HG03139 (cell line): Measurements from ENCODE around the gene FHIT.

ENCODE experiments used
- ATAC-seq: cut with Tn5 transposase; IDR thresholded peaks from one replicate; pipeline ENCODE4 v1.9.1; 2021; ENCODE audit not compliant: unreplicated experiment

FHIT gene

DNA sequence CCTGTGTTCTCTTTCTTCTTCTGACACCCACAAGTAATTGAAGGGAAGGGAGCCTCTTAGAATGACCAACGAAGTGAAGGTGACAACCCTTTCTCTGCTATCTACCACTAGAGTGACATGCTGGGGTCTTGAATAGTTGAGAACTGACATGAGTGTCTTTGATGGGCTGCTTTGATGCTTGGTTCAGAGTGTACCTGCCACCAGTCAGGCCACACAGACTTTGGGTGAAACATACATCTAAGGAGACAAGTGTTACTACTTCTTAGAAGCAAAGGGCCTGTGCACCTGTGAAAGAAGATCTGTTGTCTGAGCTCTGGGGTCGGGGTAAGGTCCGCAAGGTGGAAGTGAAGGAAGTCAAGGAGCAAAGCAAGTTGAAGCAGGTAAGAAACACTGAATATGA lies 1160.7 kb downstream of the FHIT start:
- ATAC-seq: no peak

- ATAC-seq: peak; percentile 52
Observed at GRCh38 chr3:60086811-60087210, 1164.4 kb downstream of the FHIT start.

DNA sequence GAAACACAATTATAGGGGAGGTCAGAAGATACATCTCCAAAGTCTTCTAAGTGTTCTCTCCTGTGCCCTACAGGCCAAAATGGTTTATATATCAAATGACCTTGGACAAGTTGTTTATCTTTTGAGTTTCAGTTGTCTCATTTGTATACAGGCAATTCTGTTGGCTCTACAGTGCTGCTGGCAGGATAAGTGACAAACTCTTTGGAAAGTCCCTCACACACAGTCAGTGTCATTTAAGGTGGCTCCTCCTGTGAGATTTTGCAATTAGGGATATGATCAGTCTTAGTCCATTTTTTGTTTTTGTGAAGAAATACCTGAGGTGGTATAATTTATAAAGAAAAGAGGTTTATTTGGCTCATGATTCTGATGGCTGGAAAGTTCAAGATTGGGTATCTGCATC lies 1165.6 kb downstream of the FHIT start:
- no peak for ATAC-seq

- peak; percentile 62 for ATAC-seq
Observed at GRCh38 chr3:60081381-60082095, 1169.7 kb downstream of the FHIT start.

GRCh38 chr3:60080648-60081047 lies 1170.6 kb downstream of the FHIT start:
- no peak for ATAC-seq

DNA sequence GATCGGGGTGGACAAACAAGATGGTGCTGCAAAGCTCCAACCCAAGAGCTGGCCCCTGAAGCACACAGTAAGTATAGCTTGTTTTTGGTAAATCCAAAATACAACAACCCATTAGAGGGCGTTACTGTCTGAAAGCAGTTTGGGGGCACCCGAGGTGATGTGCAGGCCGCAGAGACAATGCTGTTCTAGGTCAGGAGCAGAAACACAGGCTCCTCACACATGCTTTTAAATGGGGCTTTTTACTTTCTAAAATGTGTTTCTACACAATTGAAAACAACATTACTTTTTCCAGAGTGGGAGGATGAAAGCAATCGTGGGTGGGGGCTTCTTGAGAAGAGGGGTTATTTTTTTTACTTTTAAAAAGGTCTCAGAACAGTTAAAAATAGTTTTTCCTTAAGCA lies 1172.2 kb downstream of the FHIT start:
- ATAC-seq: no peak

- ATAC-seq: no peak
Observed at GRCh38 chr3:60076331-60076730, 1174.9 kb downstream of the FHIT start.

DNA sequence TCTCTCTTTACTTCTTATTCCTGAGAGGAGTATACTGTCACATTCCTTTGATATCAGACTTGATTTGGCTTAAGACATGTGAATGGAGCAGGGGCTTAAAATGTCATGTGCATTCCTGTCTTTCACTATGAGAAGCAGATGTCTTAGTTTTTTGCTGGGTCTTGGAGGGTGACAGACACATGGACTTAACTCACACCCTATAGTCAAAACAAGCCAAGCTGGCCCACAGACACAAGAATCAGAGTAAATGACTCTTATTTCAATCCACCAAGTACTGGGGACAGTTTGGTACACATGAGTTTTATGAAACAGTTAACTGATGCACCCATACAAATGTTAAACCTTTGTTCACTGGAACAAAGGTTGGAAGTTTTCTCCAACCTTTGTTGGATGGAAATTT lies 1177.3 kb downstream of the FHIT start:
- ATAC-seq: no peak

GRCh38 chr3:60073228-60073627 lies 1178.0 kb downstream of the FHIT start:
- ATAC-seq: no peak

DNA sequence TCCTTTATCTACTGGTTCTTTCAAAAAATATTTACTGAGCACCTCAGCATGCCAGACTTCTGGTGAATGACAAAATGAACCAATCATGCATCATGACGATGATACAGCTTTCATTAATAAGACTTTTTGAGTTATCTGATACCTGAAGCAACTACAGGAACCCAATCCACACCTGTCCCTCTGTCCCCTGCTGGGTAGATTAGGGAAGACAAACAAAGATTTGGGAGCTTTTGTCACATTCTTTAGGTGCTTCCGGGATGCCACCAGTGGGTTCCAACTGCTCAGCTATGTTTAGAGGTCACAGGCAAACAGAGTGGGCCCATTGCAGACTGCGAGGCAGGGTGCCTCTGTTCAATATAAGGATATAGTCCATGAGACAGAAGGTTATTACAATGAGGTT lies 1180.9 kb downstream of the FHIT start:
- no peak for ATAC-seq

- no peak for ATAC-seq
Observed at GRCh38 chr3:60065227-60065868, 1185.9 kb downstream of the FHIT start.

GRCh38 chr3:60064210-60065178 lies 1186.8 kb downstream of the FHIT start:
- ATAC-seq: no peak

DNA sequence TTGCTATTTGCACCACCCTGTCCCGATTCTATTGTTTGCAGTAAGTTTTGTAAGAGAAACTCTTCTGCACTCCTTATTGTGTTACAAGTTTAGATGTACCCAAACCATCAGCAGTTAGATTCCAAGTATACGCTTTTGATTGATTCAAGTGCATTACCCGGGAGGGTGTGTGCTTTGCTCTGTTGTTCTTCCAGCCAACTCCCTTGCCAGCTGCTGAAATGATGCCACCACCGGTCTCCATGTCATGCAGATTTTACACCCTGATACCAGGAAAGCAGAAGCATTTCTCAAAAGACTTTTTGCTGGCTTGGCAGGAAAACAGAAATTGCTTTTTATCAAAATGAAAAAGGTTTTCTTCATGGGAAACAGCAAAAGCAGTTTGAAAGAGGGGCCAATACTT lies 1194.8 kb downstream of the FHIT start:
- ATAC-seq: no peak

GRCh38 chr3:60055765-60056164 lies 1195.5 kb downstream of the FHIT start:
- no peak for ATAC-seq

GRCh38 chr3:60053526-60054265 lies 1197.6 kb downstream of the FHIT start:
- ATAC-seq: no peak

- no peak for ATAC-seq
Observed at GRCh38 chr3:60048447-60048848, 1202.8 kb downstream of the FHIT start.

DNA sequence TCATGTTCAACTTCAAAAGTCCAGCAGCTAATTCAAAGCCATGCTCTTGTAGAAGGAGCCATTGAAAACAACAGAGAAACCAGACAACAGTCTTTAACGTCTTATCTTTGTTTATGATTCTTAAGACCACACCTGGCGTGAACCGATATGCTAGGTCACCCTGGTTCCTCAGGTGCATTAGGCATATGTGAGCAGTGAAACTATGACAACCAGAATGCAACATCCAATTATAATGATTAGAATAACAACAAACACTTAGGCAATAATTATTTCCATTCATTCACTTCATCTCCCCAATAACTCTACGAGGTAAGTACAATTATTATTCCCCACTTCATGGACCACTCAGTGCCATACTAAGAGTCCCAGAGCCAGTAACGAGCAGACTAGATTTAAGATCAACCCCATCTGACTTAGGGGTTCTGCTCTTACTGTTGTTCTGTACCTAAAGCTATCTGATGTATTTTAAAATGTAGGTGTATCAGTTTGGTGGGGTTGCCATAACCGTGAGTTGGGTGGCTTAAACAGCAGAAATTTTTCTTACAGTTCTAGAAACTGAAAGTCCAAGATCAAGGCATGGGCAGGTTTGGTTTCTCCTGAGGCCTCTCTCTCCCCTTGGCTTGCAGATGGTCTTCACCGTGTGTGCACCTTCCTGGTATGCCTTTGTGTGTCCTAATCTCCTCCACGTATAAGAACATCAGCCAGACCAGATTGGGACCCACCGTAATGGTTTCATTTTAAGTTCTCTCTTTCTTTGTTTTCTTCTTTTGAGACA lies 1203.6 kb downstream of the FHIT start:
- no peak for ATAC-seq

GRCh38 chr3:60046210-60046609 lies 1205.0 kb downstream of the FHIT start:
- no peak for ATAC-seq

- ATAC-seq: no peak
Observed at GRCh38 chr3:60045686-60046085, 1205.6 kb downstream of the FHIT start.

DNA sequence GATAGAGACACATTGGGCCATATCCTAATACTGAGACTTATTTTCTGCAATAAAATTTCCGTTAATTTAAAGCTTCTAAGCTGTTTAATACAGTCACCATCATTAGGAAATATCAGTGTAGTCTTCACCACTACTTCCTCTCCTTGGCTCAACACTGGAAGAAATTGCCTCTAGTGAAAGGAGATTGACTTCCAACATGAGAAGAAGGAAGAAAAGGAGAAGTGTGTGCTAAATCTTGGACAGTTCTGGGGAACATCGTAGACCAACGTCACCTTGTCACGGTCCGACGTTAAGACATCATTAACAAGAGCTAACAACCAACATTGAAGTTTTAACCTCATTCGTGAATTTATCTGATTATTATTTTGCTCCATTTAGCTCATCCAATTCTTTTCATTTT lies 1214.4 kb downstream of the FHIT start:
- no peak for ATAC-seq
